HG02610 (cell line): Measurements from ENCODE around the gene S100A2.

Experiments
- ATAC-seq: cut with Tn5 transposase; IDR thresholded peaks from one replicate; pipeline ENCODE4 v1.9.1; 2021; ENCODE audit warnings: mild to moderate bottlenecking, moderate library complexity; ENCODE audit not compliant: unreplicated experiment

S100A2 gene

DNA sequence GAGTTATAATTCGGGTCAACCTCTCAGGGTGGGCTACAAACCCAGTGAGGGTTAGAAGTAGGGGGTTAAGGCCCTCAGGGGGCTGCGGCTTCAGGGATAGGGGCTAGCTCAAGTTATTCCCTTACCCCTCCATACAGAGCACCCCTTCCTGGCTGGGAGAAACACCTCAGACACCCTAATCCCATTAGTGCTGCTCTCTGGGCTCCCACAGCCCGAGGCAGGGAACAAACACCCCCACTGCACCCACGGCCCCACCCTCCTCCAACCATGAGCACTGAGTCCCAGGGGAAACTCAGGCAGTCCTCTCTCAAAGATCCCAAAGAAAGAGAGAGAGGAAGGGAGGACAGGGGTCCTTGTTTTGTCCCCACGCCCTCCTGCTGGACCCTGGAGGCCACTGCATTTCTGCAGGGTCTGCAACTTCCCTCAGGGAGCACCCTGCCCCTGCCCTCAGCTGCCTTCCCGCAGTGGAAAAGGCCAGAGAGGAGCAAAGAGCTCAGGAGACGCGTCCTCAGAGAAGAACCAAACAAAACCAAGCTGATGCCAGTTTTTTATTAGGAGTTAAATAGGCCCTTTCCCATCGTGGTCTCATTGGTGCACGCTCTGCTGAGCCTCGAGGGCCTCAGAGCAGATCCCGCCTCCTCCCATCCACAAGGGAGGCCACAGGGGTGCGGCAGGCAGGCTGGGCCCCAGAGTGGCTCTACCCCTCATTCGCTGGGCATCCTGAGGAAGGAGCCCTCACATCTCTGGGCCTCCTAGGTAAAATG is 18.7 kb downstream of the S100A2 start:
- ATAC-seq: no peak

DNA sequence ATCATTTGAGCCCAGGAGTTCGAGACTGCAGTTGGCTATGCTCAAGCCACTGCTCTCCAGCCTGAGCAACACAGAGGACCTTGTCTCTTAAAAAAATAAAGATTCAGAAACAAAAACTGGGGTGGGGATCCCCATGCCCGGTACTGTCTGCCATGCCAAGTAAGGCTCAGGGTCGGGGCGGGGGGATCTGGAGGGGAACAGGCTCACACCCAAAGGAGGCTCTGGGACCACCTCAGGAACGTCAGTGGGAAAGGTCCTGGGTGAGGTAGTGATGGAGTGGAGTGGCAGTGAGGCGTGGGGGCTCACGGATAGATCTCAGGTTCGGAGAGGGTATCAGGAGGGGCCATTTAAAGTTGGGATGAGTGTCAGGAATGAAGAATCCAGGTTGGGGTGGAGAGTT is 19.3 kb downstream of the S100A2 start:
- no peak for ATAC-seq

DNA sequence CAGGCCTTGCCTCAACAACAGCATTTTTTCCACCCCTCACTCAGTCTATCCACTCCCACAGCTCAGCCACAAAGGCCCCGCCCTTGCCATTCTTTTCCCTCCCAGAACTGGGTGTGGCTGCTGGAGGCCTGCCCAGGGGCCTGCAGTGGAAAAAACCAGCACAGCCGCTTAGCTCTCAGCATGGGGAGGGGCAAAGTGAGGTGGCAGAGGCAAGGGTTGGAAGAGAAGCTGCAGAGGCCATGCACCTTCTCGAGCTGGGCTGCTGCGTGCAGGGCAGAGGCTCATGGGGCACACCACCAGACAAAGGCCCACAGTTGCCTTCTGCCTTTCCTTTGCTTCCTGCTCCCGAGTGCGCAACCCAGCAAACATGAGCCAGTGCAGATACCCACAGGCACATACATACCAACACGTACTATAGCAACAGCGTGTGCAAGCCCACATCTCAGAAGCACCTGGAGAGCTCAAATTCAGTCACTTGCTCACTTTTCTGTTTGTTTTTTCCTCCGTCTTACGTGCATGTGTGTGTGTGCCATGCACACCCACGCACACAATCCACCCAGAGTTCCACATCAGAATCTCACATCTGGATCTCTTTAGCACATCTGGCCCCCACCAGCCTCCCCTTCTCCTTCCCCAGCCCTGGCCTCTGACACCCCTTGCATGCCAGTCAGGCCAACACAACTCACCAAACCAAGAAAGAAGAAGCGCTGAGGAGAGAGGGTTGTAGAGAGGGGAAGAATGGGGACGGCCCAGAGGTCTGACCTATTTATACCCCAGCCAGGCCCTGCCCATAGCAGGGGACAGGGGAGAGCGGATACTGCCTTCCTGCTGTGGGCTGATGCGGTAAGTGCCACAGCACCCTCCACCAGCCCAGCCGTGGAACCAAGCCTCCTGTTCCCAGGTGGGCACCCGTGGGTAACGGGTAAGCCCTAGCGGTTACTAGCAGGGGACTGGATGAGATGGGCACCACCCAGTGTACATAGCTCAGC is 20.3 kb downstream of the S100A2 start, which contains the start of gene S100A4:
S100A4 (minus strand) TSS at position 740 of the 989 bp plus-strand sequence. CDS start 1,012 bp downstream, outside the sequence.
- ATAC-seq: peak; percentile 47

DNA sequence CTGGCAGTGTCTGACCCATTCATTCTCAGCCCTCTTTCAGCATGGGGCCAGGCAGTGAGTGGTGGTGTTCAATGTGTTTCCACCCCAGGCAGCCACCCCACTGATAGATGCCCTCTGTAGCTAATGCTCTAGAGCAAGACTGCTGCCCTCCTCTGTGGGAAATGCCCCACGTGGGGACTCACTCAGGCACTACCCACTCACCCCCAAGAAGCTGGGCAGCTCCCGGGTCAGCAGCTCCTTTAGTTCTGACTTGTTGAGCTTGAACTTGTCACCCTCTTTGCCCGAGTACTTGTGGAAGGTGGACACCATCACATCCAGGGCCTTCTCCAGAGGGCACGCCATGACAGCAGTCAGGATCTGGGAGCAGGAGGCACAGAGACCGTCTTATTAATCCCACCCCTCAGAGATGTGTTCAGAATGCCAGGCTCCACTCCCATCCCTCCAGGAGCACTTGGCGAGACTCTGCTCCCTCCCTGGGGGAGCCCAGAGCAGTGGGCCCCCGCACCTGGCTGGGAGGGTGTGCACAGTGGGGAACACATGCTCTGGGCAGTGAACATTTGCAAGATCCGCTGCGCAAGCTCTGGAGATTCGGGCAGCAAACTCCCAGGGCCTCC is 21.1 kb downstream of the S100A2 start:
- ATAC-seq: no peak

DNA sequence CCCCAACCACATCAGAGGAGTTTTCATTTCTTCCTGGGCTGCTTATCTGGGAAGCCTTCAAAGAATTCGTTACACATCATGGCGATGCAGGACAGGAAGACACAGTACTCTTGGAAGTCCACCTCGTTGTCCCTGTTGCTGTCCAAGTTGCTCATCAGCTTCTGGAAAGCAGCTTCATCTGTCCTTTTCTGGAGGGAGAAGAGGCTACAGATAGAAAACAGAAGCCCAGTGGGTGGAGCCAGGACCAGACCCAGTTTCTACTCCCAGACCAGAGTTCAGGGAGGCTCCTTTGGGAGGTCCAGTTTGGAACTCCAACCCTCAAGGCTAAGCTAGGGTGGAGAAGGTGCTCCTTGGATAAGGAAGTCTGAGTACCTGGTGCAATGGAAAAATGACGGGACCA is 21.9 kb downstream of the S100A2 start:
- ATAC-seq: no peak

DNA sequence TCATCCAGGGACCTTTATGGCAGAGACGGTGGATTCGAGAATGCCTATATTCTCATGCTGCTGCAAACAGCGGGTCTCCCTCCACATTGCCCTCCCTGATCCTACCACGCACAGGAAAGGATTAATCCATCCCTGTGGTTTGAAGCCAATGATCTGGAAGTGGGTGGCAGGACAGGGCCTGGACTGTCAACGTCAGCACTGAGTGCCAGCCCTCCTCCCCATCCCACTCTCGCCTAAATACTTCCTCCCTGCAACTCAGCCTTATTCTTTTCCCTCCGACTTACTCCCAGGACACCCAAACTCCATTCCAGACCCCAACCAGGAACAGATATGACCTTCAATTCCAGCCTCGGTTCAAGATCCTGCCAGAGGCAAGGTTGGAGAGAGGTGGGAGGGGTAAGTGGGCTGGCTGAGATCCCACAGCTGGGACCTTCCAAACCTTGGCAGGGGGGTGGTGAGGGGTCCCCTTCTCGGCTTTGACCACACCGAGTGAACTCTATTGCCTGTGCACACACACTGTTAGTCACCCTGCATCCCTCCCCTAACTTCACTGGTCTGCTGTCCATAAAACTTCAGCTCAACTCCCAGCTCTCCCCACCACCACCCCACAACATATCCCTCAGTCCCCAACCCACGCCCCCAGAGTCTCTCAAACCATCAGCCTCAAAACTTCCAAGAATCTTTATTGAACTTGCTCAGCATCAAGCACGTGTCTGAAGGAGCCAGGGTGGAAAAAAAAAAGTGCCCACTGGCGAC is 22.5 kb downstream of the S100A2 start:
- ATAC-seq: no peak

DNA sequence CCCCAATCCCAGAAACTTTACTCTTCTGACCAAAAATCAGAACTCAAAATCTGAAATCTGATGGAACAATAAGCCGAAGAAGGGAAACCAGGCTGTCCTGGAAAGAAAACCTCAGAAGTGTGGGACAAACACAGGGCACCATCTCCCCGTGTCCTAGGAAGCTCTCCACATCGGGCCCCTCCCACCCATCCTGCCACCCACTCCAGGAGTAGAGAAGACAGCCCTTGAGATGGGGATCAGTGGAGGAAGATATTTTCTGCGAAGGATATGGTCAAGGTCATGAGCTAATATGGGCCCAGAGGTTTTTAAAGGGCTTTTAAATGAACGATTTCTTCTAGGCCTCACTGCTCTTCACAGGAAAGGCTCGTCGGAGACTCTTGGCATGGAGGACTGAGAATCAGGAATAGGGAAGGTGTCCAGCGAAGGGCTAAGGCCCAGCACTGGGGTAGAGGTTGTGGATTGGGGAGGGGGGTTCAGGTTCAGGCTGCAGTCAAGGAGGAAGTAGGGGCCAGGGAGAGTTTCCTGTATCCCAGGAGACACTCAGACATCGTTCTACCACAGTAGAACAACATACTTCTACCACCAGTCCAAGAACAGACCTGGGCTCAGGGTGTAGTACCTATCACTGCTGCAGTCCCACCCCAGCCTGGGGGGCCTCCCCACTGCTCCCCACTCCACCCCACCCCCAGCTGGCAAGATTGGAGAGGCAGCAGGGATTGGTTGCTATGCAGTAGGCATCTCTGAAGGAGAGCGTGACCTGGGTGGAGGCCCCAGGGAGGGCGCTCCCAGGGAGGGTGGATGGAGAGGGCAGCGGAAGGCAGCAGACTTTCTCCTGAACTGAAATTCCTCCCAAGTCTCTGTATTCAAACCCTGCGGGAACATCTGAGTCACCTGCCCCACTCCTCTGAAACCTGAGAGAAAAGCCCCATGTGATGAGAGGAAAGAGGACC is 23.7 kb downstream of the S100A2 start:
- ATAC-seq: no peak

DNA sequence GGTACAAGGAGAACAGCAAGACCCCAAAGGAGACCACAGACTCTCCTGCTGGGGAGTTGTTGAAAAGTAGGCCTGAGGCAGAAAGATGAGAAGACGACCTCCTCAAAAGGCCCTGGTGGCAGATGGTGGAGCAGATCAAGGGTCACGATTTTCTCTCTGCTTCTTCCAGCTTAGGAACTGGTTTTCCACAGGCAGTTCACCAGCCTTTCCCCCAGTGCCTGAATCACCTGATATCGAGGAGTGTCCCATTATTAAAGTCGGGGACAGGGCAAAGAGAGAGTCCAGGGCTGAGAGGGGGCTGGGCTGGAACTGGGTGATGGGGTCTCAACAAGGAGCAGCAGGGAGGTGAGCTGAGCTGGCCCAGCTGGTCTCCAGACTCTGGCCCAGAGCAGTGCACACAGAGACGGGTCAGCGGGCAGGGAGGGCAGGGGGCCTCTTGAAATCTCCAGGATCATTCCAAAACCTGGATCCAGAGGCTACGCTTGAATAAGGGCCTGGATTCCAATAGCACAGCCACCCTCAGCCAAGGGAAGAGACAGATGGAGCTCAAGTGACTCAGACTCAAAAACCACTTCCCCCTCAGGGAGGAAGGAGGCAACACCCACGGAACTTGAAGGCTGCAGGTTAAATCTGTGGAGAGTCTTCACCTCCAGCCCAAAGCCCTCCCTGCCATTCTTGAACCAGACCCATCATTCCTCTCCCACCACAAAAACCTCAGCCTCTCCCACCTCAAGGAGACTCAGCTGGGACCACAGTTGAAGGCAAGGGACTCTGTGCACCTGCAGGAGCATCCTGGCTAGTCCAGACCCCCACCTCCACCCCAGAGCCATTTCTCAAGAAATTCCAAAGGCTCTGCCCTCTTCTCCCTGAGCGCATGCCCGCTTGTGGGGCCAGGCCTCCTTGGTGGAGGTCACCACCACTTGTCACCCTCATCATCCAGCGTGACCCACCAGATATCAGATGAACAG is 25.0 kb downstream of the S100A2 start, which contains the start of gene S100A5:
S100A5 (minus strand) TSS at position 541 of the 968 bp plus-strand sequence. CDS start 743 bp downstream, outside the sequence.
- no peak for ATAC-seq

DNA sequence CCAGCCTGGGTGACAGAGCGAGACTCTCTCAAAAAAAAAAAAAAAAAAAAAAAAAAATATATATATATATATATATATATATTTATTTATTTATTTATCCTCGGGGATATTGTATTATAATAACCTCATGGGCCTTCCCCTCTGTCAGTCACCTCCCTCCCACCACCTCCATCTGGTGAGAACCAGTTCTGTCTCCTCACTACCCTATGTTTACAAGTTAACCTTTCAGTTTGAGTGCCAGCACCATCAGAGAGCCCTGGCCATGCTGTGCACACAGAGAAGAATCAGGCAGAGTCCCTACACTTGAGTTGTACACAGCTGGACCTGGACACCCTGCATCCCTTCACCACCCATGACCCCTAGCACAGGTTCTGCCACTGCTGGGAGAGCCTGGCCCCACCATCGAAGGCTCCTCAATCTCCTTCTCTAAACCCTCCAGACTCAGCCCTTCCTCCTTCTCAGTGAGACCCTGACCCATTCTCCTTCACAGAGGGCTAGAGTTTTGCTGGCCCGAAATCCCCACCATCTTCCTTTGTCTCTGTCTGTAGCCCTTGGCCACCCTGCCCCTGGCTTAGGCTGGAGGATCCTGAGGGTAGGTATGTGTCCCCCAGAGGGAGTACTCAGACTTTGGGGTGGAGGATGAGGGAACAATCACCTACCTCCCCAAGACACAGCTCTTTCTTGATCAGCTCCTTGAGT is 26.1 kb downstream of the S100A2 start:
- ATAC-seq: no peak

DNA sequence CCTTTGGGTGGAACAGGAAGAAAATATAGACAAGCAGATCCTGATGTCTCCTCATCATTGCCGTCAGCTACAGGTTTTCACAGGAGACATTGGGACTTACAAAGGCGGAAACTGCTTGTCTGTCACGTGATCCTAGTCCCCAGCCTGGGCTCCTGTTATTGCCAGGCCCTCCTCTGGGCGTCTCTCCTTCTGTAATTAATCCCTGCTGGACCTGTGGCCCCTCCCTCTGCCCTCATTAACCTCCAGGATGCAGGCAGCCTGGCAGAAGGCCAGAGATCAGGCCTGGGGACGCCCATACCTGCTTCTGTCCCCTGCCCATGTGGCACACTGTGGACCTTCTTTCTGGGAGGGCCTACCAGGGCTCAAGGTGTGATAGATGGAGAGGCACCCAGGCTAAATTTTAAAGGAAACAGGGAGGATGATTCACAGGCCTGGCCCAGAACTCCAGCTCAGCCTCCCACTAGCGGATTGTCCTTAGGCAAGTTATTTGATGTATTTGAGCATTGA is 27.3 kb downstream of the S100A2 start:
- no peak for ATAC-seq

DNA sequence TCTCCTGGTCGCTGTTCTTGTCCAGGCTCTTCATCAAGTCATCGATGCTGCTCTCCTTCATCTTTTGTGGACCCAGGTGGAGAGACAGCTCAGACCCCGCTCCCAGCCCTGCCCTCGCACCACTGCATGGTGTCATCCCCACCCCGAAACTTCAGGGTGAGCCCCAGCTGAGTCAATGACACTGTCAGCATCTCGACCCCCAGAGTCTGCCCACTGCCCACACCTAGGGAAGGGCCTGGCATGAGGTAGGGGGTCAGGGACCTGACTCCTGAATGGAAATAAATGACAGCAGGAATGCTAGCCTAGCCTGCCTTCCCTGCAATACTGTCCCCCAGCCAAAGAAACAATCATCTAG is 28.3 kb downstream of the S100A2 start:
- ATAC-seq: no peak

DNA sequence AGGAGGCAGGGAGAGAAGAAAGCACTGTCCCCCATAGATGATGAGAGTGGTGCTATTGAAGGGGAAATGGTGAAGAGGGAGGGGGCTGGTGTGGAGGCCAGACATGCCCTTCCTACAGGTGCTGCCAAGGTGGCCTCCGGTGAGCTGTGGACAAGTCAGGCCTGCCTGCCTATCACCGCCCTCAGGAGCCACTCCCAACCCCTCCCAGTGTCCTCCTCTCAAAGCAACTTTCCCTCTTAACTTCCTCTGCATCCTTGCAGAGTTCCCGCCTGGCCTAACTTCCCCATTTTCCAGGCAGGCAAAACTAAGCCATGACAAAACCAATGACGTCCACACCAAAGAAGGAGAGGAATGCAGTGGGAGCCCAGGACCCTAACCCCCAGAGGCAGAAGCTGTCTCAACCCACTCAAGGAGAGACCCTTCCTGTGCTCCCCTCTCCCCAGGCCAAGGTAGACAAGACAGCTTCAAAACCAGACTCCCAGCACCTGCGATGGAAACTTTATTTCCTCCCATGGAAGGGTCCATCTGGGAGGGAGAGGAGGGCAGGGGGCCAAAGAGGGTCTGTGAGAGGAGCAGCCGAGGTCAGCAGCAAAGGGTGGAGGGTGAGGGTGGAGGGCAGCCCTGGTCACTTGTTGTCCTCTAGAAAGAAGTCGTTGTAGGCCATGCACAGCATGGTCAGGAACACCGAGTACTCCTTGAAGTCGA is 28.8 kb downstream of the S100A2 start:
- no peak for ATAC-seq

DNA sequence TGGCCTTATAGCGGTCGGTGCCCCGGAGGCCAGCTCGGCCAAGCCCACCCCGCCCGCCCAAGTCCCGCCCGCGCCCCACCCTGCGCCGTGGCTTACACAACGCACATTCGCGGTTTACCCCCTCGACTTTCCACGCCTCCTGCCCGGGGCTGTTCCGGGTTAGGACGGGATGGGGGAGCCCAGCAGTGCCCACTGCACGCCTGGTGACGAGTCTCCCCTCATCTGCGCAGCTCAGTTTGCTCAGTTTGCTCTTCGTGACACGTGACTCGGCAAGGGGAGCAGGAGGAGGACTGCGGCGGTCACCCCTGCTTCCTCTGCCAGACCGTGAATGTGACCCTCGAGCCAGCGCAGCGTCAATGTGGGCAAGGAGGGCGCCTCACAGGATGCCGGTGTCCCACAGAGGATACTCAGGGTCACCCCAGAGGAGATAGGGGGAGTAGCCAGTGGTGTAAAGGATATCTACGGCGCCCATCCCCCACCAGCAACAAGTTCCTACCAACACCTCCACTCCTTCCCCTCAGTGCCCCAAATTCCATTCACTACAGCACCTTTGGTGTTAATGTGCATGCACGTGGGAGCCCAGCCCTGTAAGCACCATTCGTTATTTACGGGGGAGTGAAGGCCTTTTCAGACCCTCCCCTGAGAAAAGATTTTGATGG is 29.5 kb downstream of the S100A2 start:
- no peak for ATAC-seq

DNA sequence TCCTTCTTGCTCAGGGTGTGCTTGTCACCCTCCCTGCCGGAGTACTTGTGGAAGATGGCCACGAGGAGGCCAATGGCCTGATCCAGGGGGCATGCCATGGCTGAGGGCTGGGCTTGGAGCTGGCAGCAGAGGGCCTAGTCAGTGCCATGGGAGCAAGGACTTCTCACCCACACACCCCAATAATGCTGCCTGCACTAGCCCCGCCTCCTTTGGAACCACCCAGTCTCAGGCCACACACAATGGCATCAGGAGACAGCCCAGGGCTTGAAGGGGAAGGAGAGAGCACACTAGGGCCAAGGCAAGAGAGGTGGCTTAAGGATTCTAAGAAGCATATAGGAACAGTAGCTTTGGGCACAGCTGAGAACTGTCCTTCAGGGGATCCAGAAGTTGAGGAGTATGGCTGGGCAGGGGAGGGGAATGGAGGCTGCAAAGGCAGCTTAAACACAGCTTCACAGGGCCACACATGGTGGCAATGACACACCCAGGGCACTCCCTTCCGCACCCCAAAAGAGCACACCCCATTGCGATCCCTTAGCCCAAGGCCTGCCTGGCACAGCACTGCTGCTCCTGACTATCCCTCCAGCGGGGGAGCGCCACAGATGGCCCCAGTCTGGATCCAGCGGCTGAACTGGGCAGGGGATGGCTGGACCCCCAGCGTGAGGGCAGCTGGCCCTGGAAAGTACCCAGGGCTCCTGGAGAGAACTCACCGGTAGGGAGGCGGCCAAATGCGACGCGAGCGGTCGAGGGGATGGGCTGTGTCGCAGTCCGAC is 30.2 kb downstream of the S100A2 start, which contains the start of gene S100A6:
S100A6 (minus strand) TSS at position 750 of the 770 bp plus-strand sequence; CDS start at position 98, 652 bp downstream.
- no peak for ATAC-seq

DNA sequence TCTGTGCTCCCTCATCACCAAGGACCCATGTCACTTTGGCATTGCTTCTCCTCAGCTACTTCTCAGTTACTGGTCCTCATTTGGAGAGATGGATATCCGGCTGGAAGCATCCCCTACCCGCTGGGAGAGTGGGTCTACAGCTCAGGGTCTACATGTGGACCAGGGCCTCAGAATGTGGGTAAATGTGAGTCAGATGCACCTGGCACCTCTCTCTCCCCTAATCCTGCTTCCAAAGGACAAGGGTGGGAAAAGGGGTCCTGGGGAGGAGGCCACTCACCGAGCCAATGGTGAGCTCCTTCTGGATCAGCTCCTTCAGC is 30.8 kb downstream of the S100A2 start:
- no peak for ATAC-seq
